Kidney epithelial cell (primary cell): ENCODE data around the gene MKX. TPM values are rescaled to one million over a fixed set of nuclear protein-coding genes. Genes with fewer than 3 reads are reported as not detected.

Experiments used
- DNase-seq: peaks from one replicate; pipeline ENCODE4 v3.0.0-alpha.2; 2010; ENCODE audit warnings: low read depth
- H3K27me3 ChIP-seq: 2 replicates; pipeline ENCODE4 v1.6.0; 2011; ENCODE audit warnings: low read length; ENCODE audit not compliant: control insufficient read depth, insufficient read depth
- H3K36me3 ChIP-seq: 2 replicates; pipeline ENCODE4 v1.5.1; 2011; ENCODE audit warnings: low read length; ENCODE audit not compliant: control insufficient read depth, insufficient read depth
- H3K4me3 ChIP-seq: 2 replicates; pipeline ENCODE4 v1.5.1; 2011; ENCODE audit warnings: low read depth, mild to moderate bottlenecking, control low read depth, low read length
- CTCF ChIP-seq: IDR thresholded peaks from 2 replicates; pipeline ENCODE4 v1.5.1; 2011; ENCODE audit warnings: mild to moderate bottlenecking, moderate library complexity, low read length, control low read depth, inconsistent platforms; ENCODE audit not compliant: insufficient read depth, poor library complexity, severe bottlenecking
- total RNA-seq: library from RNA; depleted of rRNA; stranded (reverse); fragments of >200 nt; gene quantifications from 2 replicates; pipeline ENCODE4 v1.2.3, GENCODE V29; 2015

MKX gene
- total RNA-seq, 1 donor from 2014 or later, result 3.2 TPM

DNA sequence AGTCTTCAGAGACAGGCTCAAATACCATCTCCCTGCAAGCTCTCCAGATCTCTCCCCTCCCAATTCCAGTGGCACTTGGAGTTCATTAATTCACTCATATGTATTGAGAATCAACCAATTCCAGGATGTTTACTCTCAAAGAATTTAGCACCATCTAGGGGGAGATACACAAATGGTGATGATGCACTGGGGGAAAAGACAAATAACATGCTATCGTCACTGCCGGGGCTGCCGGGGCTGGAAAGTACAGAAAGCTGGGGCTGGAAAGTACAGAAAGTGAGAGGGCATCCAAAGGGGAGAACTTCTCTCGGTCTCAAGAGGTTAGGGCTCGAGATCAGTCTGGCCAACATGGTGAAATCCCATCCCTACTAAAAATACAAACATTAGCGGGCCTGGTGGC is 118.7 kb downstream of the MKX start:
- no peak for DNase-seq
- TF ChIP-seq CTCF, result no peak
- no peaks in the 10 kb centered on the region for H3K36me3 ChIP-seq
- H3K27me3 ChIP-seq, result no peaks in the 10 kb centered on the region
- H3K4me3 ChIP-seq, result no peak overlapping the region

DNA sequence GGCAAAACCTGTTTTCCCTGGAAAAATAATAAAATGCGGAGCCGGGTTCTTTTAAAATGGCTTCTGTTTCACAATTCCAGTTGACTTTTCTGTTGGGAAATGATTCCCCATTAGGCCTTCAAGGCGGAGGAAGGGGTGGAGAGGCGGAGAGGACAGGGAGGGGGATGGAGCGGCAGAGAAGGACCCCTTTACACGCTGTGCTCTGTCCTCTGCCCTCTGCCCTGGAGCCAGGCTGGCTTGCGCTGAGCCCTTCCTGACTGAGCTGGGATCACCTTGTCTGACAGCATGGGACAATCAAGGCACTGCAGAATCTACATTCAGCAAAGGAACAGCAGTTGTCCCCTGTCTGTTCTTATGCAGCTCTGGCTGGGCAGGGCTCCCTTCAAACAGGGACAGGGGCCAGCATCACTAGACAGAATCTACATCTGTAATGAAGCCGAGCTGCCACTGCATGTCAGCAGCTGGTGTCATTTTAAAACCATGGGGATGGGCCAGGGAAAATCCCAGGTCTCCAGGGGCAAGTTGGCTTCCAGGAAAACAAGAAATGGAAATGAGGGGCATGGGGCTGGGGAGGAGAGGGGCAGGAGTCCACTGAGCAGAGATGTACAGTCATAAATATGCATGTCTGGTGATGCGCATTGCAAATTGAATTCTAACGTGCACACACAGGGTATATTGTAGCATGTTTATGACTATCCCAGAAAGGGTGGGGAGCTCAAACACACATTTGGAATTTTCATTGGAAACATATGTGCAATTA is 120.0 kb downstream of the MKX start:
- TF ChIP-seq CTCF, result no peak
- H3K4me3 ChIP-seq, result no peak overlapping the region
- DNase-seq, result no peak
- no peaks in the 10 kb centered on the region for H3K27me3 ChIP-seq
- no peaks in the 10 kb centered on the region for H3K36me3 ChIP-seq

DNA sequence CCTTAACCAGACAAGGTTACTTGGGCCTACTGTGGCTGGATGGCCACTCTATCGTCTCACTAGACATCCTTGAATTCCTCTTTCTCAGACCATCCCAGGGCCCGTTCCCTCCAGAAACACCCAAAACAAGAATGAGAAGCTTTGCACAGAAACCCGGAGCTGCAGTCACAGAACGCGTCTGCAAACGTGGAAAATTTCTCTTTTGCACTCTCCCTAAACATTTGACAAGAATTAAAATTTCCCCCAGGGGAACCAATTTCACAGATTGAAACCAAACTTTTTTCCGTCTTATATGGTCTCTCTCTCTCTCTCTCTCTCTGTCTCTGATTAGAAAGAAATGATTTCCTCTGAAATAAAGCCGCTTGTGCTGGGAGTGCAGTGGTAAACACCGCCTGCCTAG is 120.7 kb downstream of the MKX start:
- Histone ChIP-seq H3K36me3 (no peaks in the 10 kb centered on the region), H3K4me3 (no peak overlapping the region), H3K27me3 (no peaks in the 10 kb centered on the region)
- no peak for DNase-seq
- no peak for TF ChIP-seq CTCF

Other genes starting within 250 kb of the MKX start
- gene RAB18, start 241.5 kb downstream of the MKX start, total RNA-seq, result 45.9 and 46.8 TPM in 2 replicates